Muscle of back (tissue), 11 donors: Measurements from ENCODE around the gene PCNT. TPM values are rescaled to one million over a fixed set of nuclear protein-coding genes. Genes with fewer than 3 reads are reported as not detected.
A peak's percentile ranks its signal among the peaks of the same experiment; 100 is the strongest.
"Not testable (repeated sequence)": the region's sequence is repeated elsewhere in the genome, so short reads cannot be mapped to it uniquely, and the experiment has no call there.

Experiments
- DNase-seq, 3 donors: peaks; one replicate each; pipeline versions ENCODE4 v3.0.0 to v3.0.0-alpha.2; 2013
- polyA plus RNA-seq, 10 donors: library from polyadenylated mRNA; unstranded; fragments of 120-200 nt; gene quantifications; one replicate each; pipeline ENCODE4 v1.2.1, GENCODE V29; 2013; ENCODE audit not compliant: insufficient read length in 10 of 10

Gene PCNT
- polyA plus RNA-seq, 10 donors: 41.2 to 83.0 (median 53.0) TPM

DNA sequence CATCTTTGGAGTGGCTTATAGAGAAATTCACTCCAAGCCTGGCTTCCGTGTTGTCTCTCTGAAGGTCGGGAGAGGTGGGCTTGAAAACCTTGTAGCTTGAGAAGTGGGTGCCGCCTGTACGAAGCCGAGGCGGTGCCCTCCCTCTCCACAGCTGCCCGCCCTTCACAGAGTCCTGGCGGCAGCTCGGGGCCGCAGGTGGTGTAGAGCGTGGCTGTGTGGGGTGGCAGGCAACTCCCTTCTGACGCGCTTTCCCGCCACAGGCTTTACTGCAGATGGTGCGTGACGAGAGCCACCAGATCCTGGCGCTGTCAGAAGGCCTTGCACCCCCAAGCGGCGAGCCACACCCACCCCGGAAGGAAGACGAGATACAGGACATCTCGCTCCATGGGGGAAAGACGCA is 101.6 kb downstream of the PCNT start:
- peak in 1 of 3 donors; percentile 18 for DNase-seq

DNA sequence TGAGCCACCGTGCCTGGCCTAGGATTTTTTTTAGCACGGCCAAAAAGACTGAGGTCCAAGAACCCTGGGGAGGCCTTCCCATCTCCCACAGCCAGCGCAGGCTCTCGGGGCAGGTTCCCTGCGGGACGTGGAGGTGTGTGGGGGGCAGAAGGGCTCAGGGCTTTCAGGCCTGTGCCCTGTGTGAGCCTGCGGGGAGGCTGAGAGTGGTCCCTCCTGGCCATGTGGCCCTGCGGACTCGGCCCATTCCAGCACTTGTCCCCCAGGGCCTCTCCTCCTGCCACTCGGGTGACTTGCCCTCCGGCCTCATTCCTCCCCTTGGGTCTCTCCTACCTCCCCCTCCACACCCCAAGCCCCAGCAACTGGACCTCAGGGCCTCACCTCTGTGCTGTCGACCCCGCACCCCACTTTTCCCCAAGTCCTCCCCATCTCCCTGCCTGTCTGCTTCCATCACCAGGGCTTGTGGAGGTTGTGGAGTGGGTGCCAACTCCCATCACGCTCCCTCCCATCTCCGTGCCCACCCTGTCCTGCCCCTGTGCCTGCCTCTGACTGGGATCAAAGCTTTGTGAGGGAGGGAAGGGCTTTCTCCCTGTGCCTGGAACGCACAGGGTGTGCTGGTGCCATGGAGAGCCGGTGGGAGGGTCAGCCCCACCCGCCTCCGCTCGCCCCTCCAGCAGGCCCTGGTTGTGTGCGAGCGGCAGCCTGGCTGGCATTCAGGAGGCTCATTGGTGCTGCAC is 102.5 kb downstream of the PCNT start:
- DNase-seq: no peak

DNA sequence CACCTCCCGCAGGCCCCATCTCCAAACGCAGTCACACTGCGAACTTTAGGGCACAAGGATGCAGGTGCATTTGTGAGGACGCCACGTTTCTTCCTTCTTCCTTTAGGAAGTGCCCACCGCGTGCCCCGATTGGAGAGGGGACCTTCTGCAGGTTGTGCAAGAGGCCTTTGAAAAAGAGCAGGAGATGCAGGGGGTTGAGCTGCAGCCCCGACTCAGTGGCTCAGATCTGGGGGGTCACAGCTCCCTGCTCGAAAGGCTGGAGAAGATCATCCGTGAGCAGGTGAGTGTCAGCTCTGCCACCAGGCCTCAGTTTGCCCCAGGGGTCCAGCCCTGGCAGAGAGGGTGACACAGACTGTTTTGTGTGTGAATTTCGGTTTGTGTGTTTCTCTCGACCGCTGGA is 103.6 kb downstream of the PCNT start:
- DNase-seq: no peak

DNA sequence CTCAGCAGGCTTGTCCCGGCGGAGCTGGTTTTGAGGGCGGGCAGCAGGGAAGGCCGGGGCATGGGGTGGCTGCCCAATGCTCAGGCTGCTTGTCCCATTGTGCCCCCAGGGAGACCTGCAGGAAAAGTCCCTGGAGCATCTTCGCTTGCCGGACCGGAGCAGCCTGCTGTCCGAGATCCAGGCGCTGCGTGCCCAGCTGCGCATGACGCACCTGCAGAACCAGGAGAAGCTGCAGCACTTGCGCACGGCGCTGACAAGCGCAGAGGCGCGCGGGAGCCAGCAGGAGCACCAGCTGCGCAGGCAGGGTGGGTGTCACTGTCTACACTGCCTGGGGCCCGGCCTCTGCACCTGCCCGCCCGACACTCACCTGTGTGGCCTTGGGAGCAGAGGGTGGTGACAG is 104.3 kb downstream of the PCNT start:
- DNase-seq: no peak

DNA sequence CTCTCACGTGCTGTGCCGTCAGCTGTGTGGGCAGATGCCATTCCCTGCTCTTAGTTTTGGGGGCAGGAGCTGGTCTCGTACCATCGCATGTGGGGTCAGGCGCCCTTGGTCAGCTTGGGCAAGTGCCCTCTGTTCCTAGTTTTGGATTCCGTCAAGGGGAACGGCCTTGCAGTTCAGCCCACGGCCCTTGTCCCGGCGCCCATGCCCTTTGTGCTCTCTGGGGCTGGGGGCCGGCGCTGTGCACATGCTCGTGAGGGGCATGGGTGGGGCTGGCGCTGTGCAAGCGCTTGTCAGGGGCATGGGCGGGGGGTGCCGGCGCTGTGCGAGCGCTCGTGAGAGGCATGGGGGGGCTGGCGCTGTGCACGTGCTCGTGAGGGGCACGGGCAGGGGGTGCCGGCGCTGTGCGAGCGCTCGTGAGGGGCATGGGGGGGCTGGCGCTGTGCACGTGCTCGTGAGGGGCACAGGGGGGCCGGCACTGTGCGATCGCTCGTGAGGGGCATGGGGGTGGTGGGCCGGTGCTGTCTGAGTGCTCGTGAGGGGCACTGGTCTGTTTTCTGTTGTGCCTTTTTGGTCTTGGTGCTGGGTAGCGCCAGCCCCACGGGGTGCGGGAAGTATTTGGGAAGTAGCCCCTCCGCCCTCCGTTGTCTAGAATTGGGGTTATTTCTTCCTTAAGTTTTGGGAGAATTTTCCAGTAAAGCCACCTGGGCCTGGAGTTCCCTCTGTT is 105.2 kb downstream of the PCNT start:
- DNase-seq: no peak

DNA sequence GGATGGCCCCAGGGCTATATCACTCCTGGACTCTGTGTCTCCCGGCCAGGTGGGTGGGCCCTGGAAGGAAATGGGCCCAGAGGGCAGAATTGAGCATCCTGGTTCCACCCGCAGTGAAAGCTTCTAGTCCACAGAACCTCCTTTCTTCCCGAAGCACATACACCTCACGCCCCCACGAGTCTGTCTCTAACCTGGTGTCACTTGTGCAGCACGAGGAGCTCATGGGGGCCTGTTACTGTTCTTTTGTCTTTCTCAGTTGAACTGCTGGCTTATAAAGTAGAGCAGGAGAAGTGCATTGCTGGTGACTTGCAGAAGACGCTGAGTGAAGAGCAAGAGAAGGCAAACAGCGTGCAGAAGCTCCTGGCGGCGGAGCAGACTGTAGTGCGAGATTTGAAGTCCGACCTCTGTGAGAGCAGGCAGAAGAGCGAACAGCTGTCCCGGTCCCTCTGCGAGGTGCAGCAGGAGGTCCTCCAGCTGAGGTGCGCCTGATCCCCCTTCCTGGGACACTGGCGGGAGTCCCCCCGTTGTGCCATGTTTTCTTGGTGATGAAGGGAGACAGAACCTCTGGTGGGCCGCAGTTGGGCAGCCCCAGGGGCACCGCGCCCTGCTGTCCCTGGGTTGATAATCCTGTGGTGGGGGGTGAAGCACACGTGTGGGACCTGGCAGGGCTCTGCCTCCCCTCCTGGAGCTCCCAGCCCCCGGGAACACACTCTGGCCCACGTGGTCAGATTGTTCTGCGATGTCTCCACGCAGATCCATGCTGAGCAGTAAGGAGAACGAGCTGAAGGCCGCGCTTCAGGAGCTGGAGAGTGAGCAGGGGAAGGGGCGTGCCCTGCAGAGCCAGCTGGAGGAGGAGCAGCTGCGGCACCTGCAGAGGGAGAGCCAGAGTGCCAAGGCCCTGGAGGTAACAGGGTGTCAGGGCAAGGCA is 106.1 kb downstream of the PCNT start:
- no peak for DNase-seq

DNA sequence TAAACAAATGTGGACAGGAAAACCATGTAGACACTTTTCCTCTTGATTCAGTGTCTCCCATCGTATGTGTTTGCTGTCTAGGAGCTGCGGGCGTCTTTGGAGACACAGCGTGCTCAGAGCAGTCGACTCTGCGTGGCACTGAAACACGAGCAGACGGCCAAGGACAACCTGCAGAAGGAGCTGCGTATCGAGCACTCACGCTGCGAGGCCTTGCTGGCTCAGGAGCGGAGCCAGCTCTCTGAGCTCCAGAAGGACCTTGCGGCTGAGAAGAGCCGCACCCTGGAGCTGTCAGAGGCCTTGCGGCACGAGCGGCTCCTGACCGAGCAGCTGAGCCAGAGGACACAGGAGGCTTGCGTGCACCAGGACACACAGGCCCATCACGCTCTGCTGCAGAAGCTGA is 107.5 kb downstream of the PCNT start:
- no peak for DNase-seq

DNA sequence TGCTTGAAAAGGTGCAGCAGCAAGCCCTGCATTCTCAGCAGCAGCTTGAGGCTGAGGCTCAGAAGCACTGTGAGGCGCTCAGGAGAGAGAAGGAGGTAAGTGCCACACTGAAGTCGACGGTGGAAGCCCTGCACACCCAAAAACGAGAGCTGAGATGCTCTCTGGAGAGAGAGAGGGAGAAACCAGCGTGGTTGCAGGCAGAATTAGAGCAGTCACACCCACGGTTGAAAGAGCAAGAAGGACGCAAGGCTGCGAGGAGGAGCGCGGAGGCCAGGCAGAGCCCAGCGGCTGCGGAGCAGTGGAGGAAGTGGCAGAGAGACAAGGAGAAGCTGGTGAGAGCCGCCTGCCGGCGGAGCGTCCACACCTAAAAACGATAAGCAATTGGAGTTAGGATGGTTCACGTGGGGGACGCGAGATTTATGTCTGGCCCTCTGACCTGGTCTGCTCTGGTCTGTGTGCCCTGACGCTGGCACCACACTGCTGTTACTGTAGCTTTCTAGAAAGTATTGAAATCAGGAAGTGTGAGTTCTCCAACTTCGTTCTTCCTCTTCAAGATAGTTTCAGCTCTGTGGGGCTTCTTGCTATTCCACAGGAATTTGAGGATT is 108.0 kb downstream of the PCNT start:
- peak in 1 of 3 donors; percentile 33 for DNase-seq

DNA sequence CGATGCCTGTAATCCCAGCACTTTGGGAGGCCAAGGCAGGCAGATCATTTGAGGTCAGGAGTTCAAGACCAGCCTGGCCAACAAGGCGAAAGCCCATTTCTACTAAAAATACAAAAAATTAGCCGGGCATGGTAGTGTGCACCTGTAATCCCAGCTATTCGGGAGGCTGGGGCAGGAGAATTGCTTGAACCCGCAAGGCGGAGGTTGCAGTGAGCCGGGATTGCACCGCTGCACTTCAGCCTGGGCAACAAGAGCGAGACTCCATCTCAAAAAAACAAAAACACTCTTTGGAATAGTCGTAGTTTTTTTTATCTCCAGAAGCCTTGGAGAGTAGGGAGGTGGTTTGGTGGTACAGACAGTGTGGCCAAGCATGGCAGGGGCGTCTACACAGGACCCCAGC is 109.2 kb downstream of the PCNT start:
- not testable (repeated sequence) for DNase-seq

DNA sequence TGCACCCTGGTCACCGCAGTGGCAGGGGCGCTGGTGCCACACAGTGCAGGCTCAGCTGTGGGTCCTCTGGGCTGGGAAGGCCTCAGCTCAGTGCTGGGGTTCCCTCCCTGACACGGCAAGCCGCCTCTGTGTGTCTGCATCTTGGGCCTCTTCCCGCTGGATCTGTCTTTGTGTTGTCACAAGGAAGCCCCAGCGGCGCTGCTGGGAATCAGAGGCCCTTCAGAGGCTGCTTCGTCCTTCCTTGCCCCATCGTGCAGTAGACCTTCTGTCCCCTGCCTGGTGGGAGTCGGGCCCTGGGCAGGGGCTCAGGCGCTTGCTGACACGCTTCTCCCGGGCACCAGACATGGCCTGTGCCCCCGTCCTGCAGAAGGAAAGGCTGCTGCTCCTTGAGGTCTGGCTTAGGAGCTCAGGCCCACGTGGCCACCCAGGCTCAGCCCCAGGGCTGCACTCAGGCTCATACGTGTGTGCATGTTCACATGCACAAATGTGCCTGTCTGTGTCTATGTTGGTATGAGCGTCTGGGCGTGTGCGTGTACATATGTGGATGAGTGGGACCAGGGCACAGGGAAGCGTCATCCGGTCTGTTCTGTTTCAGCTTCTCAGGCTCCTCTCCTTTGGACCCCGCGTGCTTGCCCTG is 110.5 kb downstream of the PCNT start:
- DNase-seq: no peak

DNA sequence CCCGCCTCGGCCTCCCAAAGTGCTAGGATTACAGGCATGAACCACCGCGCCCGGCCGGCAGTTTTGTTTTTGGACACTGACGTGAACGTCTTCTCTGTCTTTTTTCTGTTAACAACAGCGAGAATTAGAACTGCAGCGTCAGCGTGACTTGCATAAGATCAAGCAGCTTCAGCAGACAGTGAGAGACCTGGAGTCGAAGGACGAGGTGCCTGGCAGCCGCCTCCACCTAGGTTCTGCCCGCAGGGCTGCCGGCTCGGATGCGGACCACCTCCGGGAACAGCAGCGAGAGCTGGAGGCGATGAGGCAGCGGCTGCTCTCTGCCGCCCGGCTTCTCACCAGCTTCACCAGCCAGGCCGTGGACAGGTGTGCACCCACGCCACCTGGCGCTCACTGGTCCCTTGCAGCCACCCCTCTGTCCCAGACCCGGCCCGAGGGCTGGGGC is 111.9 kb downstream of the PCNT start:
- DNase-seq: no peak

DNA sequence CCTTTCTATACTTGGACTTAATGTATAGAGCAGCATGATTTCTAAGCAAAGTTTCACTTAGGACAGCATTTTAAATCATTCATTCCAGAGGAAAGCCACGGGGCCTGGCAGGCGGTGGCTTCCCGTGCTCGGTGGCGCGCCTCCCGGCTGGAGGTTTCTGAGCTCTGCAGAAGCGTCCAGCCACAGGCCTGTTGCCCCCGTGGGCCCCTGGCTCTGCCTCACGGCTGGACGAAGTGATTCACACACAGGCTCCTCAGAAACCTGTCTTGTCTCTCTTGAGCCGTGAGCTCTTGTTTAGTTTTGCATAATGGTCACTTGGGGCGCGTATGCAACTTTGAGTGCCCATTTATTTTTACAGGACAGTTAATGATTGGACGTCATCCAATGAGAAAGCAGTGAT is 112.7 kb downstream of the PCNT start:
- no peak for DNase-seq

DNA sequence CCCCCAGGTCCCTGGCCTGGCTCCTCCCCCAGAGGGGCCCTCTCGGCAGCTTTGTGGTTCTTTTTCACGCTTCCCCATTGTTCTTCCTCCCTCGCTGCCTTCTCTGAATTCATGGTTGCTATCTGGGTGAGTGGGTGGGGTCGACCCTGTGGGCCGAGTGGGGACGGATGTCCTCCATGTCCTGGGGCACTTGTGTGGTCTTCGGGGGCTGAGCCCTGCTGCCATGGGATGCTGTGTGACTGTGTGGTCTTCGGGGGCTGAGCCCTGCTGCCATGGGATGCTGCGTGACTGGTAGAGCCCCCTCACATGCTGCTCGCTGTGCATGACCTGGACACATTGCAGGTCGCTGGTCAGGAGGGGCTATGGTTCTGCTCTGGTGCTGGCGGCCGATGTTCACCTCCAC is 113.1 kb downstream of the PCNT start:
- DNase-seq: no peak

DNA sequence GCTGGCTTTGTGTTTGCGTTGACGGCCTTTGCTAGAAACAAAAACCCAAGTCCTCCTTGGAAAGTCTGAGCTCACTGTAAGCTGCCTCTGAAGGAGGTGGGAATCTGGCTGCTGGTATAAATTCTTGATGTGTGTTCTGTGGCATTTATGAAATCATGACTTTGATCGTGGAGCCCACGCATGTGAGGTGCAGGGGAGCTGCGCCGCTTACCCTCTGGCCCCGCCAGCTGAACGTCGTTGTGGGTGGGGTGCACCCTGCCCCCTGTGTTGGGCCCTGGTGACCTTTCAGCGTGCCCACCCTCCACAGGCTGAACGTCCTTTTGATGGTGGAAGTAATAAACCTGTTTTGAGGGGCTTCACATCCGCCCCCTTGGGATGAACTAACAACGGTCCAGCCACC is 113.6 kb downstream of the PCNT start:
- DNase-seq: no peak

DNA sequence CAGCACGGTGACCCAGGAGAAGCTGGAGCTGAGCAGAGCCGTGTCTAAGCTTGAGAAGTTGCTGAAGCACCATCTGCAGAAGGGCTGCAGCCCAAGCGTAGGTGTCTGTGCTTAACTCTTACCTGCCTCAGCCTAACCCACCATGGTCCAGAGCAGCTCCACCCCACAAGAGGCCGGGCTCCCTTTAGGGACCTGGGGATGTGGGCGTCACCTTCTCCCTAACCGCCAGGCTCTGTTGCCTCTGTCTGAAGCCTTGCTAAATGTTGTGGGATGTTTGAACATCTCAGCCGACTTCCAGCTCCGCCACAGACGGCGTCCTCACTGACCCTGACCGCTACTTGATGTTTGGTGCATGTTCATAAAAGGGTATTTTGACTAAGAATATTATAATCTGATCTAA is 114.3 kb downstream of the PCNT start:
- no peak for DNase-seq

DNA sequence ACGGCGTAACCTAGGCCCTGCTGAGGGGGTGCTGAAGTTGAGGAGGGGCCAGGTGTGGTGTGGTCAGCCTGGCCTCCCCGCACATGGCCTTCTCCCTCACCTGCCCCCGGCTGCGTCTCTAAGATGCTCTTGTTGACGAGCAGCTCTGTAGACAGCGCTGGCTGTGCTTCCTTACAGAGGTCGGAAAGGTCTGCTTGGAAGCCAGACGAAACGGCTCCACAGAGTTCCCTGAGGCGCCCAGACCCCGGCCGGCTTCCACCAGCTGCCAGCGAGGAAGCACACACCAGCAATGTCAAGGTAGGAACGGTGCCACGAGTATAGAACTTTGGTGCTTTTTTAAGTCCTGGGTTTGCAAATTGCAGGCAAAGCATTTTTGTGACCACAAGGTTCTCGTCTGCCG is 116.0 kb downstream of the PCNT start:
- DNase-seq: no peak

DNA sequence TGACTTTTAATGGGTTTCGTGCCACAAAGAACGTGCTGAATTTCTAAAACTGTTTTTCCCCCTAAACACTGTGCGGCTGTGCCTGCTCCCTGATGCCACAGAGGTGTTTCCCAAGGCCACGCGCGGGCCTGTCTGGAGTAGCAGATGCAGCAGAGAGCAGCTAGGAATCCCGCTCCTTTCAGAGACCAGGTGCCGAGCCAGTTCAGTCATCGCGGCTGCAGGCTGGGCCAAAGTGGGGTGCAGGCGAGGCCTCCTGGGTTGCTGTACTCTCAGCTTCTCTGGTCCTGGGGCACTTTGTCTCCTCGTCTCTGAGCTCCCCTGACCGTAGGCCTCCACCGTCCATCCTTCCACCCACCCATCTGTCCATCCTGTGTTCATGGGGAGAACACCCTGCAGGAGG is 117.4 kb downstream of the PCNT start:
- DNase-seq: no peak

DNA sequence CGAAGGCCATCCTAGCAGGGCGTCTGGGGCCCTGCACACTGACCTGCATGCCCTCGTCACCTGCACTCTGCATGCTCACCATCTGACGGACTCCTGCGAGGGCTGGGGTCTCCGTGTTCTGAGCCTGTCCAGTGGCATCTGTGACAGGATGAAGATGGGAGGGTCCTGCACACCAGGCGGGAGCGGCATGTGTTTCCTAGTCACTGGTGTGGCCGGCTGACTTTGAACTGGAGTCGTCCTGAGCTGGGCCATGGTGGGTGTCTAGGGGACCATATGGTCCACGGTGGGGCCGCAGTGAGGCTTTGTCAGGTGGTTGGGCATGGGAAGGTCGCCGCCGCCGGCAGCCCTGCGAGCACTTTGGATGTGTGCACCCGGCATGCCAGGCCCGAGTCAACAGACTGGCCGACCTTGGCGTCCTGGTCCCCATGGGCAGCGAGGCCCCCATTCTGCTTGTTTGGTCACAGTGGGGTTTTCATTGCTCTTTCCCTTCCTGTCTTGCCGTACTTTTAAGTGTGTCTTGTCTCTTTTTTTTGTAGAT is 118.1 kb downstream of the PCNT start:
- no peak for DNase-seq

DNA sequence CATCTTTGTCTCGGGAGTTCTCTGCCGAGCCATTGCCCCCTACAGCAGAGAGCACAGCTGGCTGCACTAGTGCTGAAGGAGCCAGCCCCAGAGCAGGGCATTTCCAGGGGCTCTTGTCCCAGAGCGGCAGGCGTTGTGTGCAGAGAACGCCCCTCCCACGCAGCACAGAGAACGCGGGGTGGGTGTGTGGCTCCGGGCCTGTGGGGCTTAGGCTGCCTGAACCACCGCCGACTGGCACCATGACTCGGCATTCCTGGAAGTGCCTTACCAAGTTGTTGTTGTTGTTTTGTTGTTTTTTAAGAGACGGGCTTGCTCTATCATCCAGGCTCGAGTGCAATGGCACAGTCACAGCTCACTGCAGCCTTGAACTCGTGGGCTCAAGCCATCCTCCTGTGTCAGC is 119.0 kb downstream of the PCNT start:
- DNase-seq: no peak

DNA sequence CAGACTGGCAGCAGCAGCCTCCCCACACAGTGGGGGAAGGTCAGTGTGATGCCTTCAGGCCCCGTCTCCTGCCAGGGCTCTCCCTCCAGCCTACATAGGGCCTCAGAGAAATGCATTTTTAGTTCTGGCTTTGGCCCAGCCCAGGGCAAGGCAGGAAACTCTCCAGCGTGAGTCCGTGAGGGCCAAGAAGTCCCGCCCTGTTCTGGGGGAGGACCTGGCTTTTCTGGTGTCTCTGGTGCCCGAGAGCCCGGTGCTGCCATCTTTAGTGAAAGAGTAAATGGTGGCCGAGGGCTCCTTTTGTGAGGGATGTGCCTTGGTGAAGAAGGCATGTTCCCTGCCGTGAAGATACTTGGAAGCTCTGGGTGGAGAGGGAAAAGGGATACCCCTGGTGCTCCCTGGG is 120.0 kb downstream of the PCNT start:
- DNase-seq: no peak

DNA sequence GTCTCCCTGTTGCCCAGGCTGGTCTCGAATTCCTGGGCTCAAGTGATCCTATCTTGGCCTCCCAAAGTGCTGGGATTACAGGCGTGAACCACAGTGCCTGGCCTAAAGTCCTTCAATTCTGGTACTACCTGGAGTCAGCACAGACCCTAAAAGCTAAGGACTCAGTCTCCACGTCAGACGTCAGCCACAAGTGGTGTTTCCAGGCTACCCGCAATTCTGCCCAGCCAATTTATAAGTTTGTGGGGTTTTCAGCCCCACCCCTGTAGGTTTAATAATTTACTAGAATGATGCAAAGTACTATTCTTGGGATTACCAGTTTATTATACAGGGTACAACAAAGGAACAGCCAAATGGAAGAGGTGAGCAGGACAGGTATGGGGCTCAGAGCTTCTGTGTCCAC is 124.2 kb downstream of the PCNT start:
- no peak for DNase-seq
